Measurements from ENCODE around the gene RBBP5.

GRCh38 chr1:205162301-205162700 lies 40.5 kb upstream of the RBBP5 start:
- no peak for TF ChIP-seq CTCF (conservative IDR thresholded peaks at IDR 0.05)
- TF ChIP-seq EZH2 (IDR thresholded peaks at IDR 0.05; ENCODE audit: low read depth), result no peak
